Left kidney (tissue), 2 donors: Measurements from ENCODE around the gene CELSR2. TPM values are rescaled to one million over a fixed set of nuclear protein-coding genes. Genes with fewer than 3 reads are reported as not detected.

Experiments used
- DNase-seq: peaks from one replicate; pipeline ENCODE4 v3.0.0-alpha.2; 2013
- polyA plus RNA-seq: library from polyadenylated mRNA; unstranded; fragments of 120-200 nt; gene quantifications from one replicate; pipeline ENCODE4 v1.2.1, GENCODE V29; 2013; ENCODE audit not compliant: insufficient read length

The CELSR2 gene
- polyA plus RNA-seq, 1 donor = 31.8 TPM

GRCh38 chr1:109225711-109226445 is 23.5 kb upstream of the CELSR2 start:
- no peak for DNase-seq

GRCh38 chr1:109228167-109228566 is 21.2 kb upstream of the CELSR2 start:
- no peak for DNase-seq

- no peak for DNase-seq
Observed at GRCh38 chr1:109229531-109230127, 19.7 kb upstream of the CELSR2 start.

- DNase-seq = no peak
Observed at GRCh38 chr1:109231066-109231465, 18.3 kb upstream of the CELSR2 start.

GRCh38 chr1:109235137-109235536 is 14.2 kb upstream of the CELSR2 start:
- no peak for DNase-seq

GRCh38 chr1:109237512-109237911 is 11.8 kb upstream of the CELSR2 start:
- DNase-seq = no peak

- no peak for DNase-seq
Observed at GRCh38 chr1:109238382-109238781, 11.0 kb upstream of the CELSR2 start.

- DNase-seq = no peak
Observed at GRCh38 chr1:109239047-109239408, 10.3 kb upstream of the CELSR2 start.

- DNase-seq = no peak
Observed at GRCh38 chr1:109239409-109240068, 9.8 kb upstream of the CELSR2 start.

GRCh38 chr1:109240158-109241152 is 8.9 kb upstream of the CELSR2 start:
- DNase-seq = no peak

GRCh38 chr1:109241344-109241743 is 8.0 kb upstream of the CELSR2 start:
- DNase-seq = no peak

- no peak for DNase-seq
Observed at GRCh38 chr1:109241841-109242345, 7.4 kb upstream of the CELSR2 start.

GRCh38 chr1:109242387-109242786 is 7.0 kb upstream of the CELSR2 start:
- no peak for DNase-seq

- DNase-seq = no peak
Observed at GRCh38 chr1:109243221-109243620, 6.1 kb upstream of the CELSR2 start.

GRCh38 chr1:109243860-109244552 is 5.3 kb upstream of the CELSR2 start:
- DNase-seq = no peak

- DNase-seq = no peak
Observed at GRCh38 chr1:109246141-109246551, 3.2 kb upstream of the CELSR2 start.

- no peak for DNase-seq
Observed at GRCh38 chr1:109247401-109248365, 1.7 kb upstream of the CELSR2 start.

- no peak for DNase-seq
Observed at GRCh38 chr1:109248444-109248796, 919 bp upstream of the CELSR2 start.

- no peak for DNase-seq
Observed at GRCh38 chr1:109249654-109250401, 489 bp downstream of the CELSR2 start.
